GM21576 (cell line): ENCODE results near the gene IQCK.
"Not testable (repeated sequence)": the region's sequence is repeated elsewhere in the genome, so short reads cannot be mapped to it uniquely, and the experiment has no call there.

Source experiments
- ATAC-seq: cut with Tn5 transposase; IDR thresholded peaks from one replicate; pipeline ENCODE4 v1.9.1; 2021; ENCODE audit warnings: mild to moderate bottlenecking, moderate library complexity; ENCODE audit not compliant: unreplicated experiment

The IQCK gene

DNA sequence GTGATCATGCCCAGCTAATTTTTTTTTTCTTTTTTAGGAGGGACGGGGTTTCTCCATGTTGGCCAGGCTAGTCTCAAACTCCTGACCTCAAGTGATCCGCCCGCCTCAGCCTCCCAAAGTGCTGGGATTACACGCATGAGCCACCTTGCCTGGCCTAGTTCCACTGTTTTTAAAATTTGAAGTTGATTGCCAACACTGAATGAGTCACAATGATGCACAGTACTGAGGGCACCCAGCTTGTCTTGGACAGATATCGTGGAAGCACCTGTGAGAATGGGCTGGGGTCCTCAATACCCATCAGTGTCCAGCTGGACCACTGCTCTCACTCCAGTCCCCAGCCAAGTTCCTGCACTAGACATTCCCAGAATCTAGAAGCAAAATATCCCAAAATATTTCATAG lies 2.5 kb upstream of the IQCK start:
- no peak for ATAC-seq

DNA sequence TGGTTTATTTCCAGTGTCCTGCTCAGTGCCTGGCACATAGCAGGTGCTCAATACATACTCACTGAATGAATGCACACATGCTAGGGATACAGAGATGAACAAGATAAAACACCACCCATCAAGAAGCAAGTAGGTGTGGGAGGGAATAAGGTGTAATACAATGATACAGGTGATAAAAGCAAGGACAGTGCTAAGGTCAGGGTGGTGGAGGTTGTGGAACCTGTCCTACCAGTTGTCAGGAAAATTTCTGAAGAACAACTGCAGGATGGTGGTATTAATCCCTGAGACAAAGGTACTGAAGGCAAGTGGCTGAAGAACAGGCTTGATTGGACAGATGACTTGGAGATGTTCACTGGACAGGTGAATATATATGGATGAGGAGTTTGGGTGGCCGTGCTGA lies 1.9 kb upstream of the IQCK start:
- no peak for ATAC-seq

DNA sequence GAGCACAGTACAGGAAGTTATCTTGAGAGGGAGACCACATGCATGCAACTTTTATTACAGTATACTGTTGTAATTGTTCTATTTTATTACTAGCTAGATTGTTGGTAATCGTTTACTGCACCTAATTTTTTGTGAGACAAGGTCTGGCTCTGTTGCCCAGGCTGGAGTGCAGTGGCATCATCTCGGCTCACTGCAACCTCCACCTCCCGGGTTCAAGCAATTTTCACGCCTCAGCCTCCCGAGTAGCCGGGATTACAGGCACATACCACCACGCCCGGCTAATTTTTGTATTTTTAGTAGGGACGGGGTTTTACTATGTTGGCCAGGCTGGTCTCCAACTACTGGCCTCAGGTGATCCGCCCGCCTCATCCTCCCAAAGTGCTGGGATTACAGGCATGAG lies 1.3 kb upstream of the IQCK start:
- ATAC-seq: not testable (repeated sequence)

DNA sequence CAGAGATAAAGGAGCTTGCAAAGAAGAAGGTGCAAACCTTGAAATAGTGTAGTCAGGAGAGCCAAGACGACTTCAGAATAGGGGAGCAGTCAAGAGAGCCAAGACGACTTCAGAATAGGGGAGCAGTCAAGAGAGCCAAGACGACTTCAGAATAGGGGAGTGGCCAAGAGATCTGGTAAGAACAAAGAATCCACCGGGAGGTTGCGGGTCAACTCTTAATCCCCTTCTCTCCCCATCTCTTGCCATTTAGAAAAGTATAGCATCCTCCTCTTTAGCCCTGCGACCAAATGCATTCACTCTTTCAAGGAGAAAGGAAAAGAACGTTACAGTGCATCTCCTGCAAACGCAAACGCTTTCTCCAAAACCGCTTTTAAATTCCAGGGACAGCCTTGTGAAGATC lies 757 bp upstream of the IQCK start:
- ATAC-seq: no peak

DNA sequence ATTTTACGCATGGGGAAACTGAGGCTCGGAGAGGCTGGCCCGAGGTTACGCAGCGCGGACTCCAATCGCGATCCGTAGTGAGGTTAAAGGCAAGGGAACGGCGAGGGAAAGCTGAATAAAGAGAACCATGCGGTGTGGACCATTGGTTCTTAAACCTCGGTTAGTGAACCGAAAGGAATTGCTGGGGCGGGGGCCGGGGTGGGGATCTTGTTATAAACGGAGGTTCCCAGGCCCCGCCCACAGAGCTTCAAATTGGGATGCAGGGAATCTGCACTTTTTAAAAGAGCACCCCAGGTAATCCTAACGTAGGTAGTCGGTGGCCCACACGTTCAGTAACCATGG lies 524 bp downstream of the IQCK start:
- no peak for ATAC-seq

DNA sequence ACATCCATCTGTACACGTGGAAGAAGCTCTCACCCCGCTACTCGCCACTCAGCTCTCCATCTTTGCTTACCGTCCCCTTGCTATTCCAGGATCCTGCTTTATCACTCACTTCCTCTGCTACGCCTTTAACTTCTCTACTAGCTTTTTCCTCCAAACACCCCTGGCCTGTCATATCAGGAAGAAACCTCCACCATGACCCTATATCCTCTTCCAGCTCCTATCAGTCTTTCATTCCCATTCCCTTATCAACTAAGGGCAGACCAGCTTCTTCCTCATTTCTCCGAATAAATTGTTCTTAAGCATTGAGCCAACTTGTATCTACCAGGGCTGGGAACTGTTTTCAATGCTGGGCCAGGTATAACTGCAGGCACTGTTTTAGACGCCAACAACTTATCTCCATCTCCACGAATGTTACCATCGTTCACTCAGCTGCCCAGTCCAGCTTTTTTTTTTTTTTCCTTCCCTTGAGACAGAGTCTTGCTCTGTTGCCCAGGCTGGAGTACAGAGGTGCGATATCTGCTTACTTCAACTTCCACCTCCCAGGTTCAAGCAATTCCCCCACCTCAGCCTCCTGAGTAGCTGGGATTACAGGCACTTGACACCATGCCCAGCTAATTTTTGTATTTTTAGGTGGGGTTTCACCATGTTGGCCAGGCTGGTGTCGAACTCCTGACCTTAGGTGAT lies 4.3 kb downstream of the IQCK start:
- ATAC-seq: no peak

DNA sequence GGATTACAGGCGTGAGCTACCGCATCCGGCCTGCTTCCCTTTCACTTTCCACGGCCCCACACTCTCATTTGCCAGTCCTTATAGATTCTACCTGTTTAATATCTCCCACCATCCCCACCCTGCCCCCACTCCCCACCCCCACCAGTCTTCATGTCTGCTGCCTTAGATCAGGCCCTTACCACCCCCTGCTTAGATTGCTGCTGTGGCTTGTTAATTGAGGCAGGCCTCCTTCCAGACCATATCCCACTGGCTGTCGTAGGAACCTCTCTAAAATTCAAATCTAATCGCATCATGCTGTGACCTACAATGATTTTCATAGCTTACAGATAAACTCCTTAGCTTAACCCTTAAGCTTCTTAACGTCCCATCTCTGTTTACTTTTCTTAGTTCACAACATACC lies 4.9 kb downstream of the IQCK start:
- ATAC-seq: no peak

DNA sequence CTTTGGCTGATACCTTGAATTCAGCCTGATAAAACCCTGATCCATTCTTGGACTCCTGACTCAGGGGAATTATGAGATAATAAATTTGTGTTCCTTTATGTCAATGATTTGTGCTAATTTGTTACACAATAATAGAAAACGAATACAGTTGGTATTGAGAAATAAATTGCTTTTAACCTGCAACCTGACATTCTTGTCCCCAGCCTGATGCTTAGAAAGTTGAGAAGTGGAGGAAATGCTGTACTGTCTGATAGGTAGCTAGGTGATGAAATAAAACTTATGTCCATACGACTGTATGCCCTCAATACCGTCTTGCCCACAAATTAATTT lies 10.5 kb downstream of the IQCK start:
- no peak for ATAC-seq

DNA sequence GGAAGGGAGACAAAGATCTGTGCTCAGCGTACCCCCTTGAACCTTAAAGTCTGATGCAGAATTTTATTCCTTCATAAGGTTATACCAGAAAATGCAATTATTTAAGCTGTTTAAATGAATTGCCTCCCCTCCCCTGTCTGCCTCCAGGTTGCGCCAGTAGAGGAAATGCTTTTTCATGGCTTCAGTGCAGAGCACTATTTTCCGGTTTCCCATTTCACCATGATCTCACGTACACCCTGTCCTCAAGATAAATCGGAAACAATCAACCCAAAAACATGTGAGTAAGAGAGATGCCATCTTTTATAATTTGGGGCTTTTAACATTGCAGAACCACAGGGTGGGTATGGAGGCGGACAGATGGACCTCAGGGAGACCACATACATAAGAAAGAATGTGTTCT lies 15.5 kb downstream of the IQCK start:
- no peak for ATAC-seq

DNA sequence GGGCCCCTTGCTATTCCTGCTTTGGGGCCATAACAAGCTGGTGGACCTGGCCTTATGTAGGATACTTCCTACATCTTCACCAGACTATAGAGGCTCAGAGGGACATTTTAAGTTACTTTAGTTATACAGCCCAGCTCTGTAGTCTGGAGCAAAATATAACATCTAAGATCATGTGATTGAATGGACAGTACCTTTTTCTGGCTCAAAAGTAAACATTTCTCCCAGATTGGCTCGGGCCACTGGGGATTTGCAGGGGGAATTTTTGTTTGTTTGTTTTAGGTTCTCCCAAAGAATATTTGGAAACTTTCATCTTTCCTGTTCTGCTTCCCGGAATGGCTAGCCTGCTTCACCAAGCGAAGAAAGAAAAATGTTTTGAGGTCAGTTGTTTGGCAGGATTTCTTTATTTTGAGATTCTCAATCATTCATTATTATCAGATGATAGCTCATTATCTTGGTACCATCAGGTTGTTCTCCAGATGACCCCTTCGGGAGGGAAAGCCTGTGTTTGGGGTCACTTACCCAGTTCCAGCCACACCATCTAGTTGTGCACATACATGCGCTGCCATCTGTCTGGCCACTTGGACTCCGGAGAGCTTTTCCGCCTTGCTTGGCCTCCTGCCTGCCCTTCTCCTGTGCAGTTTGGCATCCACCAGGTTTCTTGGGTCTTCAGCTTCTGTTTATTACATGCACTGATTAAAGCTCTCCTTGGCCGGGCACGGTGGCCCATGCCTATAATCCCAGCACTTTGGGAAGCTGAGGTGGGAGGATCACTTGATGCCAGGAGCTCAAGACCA lies 17.2 kb downstream of the IQCK start:
- ATAC-seq: no peak

DNA sequence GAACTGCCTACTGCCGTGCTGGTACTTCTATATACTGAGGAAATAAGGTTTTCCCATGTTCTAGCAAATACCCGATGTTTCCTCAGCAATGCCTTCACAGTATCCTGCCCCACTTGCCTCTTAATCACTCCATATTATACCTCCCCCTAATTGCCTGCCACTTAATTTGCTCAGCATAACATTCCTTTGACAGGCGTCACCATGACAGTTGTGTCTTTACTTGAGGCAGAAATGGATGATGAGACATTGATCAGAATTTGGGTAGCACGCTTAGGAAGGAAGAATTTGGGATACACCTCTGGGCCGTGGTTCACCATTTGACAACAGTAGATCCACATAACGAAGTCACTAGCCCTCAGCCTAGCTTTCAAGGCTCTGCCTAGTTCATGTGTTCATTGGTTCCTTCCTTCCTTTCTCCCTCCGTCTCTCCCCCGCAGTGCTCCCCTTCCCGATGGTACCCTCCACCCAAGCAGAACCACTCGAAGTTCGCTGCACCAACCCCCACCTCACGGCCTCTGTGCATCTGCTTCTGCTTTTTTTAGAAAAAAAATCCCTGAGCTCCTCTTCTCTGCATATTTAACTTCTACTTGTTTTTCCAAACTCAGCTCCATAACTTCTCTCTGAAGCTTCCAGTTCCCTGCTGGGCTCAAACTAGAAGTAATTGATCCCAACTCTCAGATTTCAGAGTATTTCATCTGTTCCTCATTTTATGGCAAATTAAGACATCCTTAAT lies 19.4 kb downstream of the IQCK start:
- no peak for ATAC-seq

DNA sequence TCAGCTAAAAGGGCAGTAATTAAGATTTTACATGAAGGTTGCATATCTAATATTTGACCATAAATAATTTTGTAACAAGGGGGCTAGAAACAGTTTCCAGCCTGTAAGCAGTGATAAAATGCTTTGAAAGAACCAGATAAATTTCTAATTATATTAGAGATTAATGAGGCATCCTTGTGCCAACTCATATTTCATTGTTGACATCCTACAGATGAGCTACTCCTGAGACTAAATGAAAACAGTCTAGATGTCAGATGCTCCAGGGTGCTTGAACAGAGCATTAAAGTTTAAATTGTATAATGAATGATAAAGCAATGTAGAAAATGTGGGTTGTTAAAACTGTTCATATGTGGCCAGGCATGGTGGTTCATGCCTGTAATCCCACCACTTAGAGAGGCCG lies 23.3 kb downstream of the IQCK start:
- ATAC-seq: no peak

DNA sequence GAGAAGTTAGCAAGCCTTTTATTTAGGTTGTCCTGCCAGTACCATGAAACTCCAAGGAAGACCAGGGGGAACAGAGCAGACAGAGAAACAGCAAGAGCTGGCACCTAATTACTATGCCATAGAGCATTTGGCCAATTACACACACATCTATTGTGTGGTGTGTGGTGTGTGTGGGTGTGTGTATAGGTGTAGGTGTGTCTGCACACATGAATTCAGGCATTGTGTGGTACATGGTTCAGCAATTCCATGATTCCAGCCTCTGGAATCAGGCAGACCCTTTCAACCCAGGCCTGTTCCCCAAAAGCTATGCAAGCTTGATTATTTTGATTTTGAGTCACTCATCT lies 25.7 kb downstream of the IQCK start:
- ATAC-seq: no peak

DNA sequence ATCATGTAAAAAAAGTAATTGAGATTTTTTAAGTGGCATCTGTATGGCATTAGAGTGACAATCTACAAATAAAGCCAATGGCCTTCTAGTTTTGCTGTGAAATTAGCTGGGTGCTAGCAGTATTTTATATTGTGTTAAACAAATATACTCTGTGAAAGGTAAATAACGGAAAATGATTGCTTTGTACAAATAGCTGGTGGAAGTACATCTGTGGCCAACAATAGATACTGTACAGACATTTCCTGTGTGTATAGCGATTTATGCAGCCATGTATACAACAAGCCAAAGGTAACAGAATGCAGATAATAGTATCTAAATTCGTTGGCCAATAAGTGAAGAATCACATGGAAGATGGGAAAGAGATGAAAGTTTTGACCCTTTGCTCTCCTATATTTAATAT lies 26.6 kb downstream of the IQCK start:
- no peak for ATAC-seq

DNA sequence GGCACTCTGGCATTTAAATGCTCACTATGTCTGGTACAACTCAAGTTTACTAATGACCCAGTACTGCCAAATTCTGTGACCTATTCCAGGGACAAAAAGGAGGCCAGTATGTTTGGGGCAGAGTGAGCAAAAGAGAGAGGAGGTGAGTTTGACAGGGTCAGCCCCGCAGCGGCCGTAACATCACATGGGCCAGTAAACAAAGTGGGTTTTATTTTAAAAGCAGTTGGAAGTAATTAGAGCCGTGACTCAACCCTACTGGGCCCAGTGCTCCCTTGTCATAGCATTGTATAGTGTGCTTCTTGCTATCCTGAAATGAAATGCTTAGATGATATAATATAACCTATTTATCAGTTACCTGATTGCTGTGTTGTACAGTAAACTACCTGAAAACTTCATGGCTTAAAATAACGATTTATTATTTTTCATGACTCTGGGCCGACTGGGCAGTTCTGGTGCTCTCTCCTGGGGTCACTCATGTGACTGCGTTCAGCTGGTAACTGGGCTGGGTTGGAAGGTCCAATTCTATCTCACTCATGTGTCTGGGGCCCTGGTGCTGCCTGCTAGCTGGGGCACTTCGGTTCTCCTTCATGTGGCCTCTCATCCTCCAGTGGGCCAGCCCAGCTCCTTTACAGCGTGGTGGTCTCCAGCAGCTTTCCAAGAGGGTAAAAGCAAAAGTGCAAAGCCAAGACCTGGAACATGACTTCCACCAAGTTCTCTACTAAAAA lies 27.4 kb downstream of the IQCK start:
- no peak for ATAC-seq

DNA sequence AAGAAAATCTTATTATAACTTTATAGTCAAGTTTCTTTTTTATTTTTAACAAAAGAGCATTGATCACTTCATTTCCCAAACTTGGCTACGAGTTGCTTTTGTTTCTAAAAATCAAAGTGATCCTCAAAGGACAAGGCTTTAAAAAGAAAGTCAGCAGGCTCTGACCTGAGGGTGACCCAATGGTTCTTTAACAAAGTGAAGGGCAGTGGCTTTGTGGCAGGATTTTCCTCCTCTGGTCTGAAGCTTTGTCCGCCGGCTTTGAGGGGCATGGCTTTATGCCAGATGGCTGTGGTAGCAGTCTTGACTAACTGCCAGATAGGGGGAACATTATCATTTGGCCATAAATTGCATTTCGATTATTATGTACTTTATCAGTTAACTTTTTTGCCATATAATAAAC lies 28.5 kb downstream of the IQCK start:
- no peak for ATAC-seq

DNA sequence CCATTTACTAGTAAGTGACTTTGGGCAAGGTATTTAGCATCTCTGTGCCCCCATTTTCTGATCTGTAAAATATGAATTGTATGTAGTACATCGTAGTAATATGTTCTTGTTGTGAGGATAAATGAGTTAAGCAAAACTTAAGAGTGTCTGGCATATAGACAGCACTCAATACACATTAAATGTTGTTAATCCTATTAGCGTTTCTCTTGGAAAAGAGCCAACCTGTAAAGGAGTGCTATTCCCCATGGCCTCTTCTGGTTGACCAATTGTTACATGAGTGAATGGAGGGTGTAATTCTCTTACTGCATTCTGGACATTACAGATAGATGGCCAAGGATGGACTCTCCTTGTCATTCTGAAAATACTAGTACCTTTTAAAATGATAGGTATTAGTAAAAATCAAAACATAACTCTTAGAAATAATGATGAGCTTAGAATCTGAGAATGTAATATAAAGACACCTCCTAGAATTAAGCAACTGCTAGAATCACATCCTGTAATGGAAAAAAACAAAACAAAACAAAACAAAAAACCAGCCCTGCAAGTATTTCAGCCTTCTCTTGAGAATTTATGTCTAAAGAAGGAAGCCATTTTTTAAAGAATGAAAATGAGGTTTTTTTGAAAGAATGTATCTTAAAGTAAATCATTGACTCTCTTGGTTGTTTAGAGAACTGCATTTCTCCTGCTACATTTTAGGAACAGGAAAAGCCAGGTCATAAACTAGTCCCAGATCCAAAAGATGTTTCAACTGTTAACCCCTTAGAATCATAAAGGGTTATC lies 30.5 kb downstream of the IQCK start:
- no peak for ATAC-seq

DNA sequence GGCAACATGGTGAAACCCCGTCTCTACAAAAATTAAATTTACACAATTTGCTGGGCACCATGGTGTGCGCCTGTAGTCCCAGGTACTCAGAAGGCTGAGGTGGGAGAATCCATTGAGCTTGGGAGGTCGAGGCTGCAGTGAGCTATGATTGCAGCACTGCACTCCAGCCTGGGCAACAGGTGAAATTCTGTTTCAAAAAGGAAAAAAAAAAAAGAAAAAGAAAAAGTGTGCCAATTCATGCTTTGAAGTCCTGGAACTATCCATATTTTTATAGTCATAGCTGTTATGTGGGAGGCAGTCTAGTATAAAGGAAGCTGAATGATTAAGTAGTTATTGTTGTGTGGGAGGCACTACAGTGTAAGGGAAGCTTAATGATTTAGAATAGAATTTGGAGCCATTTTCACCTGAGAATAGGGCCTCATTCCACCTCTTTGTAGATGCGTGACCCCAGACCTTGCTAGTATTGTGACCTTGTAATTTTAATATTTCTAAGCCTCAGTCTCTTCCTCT lies 31.6 kb downstream of the IQCK start:
- no peak for ATAC-seq

DNA sequence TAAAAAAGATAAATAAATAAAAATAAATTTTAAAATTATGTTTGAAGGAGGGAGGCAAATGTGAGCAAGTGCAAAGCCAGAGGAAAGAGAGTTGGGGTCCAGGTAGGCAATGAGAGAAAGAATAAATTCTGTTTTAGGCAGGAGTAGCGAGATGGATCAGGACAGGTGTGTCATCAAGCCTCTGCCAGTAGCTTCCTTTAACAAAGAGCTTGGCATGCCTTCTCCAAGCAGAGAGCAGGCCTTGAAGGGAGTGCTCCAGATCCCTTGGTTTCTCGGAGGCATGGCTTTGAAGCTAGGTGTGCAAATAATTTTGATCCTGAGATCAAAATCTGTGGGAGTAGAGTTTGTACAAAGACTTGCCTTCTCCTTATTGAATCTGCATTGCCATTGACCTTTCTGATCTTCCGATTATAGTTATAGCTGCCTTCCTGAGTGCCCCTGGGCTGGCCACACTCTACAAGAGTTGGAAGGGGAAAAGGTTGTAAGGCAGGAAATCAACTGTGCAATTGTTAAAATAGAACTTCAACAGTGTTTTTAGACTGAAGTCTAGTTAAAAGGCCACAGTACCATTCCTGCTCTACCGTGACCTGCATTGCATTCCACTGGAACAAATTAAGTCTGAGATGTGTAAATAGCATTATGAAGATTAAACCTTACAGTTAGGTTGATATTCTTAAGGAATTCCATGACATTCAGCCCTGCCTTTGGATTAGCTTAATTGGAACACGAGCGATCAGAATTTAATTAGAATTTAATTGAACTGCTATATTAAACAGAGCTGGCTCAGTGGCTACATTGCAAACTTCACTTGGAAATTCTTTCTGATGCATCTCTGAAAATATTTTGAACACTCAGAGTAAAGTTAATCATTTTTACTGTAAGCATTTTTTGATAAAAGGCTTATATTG lies 33.7 kb downstream of the IQCK start:
- no peak for ATAC-seq
